ENCODE measurements around the gene SLC16A2.

SLC16A2 gene

GRCh38 chrX:74420196-74421035 is 877 bp upstream of the SLC16A2 start:
- Histone ChIP-seq H3K9me3 (ENCODE audit: control insufficient read depth, insufficient read depth, low read length) (no peaks in the 10 kb centered on the region), H3K4me1 (ENCODE audit: control insufficient read depth, insufficient read depth, low read length) (peaks cover 4% of the 10 kb centered on the region; the same call in 1 of the 2 replicates), H3K27ac (ENCODE audit: low read length) (no peak overlapping the region), H3K36me3 (ENCODE audit: control insufficient read depth, insufficient read depth, low read length) (no peaks in the 10 kb centered on the region), H3K4me3 (ENCODE audit: low read length) (peak overlapping the region; percentile 72; the same call in 1 of the 2 replicates), H3K27me3 (ENCODE audit: control insufficient read depth, insufficient read depth, low read length) (no peaks in the 10 kb centered on the region)
- WGBS (ENCODE audit: insufficient coverage, insufficient read length) = no CpG with 5 or more reads among the region's 54 CpGs
- no peak for DNase-seq (ENCODE audit: low read depth, low spot score)

GRCh38 chrX:74421740-74422352 is 553 bp downstream of the SLC16A2 start:
- Histone ChIP-seq H3K36me3 (ENCODE audit: control insufficient read depth, insufficient read depth, low read length) (no peaks in the 10 kb centered on the region), H3K4me1 (ENCODE audit: control insufficient read depth, insufficient read depth, low read length) (peaks cover 4% of the 10 kb centered on the region; the same call in 1 of the 2 replicates), H3K4me3 (ENCODE audit: low read length) (peak overlapping the region; percentile 72; the same call in 1 of the 2 replicates), H3K27ac (ENCODE audit: low read length) (no peak overlapping the region), H3K27me3 (ENCODE audit: control insufficient read depth, insufficient read depth, low read length) (no peaks in the 10 kb centered on the region), H3K9me3 (ENCODE audit: control insufficient read depth, insufficient read depth, low read length) (no peaks in the 10 kb centered on the region)
- DNase-seq (ENCODE audit: low read depth, low spot score) = no peak
- WGBS (ENCODE audit: insufficient coverage, insufficient read length) = no CpG with 5 or more reads among the region's 46 CpGs

- WGBS (ENCODE audit: insufficient coverage, insufficient read length) = no CpG with 5 or more reads among the region's 44 CpGs
- Histone ChIP-seq H3K36me3 (ENCODE audit: control insufficient read depth, insufficient read depth, low read length) (no peaks in the 10 kb centered on the region), H3K4me3 (ENCODE audit: low read length) (peak overlapping the region; percentile 72; the same call in 1 of the 2 replicates), H3K27me3 (ENCODE audit: control insufficient read depth, insufficient read depth, low read length) (no peaks in the 10 kb centered on the region), H3K27ac (ENCODE audit: low read length) (no peak overlapping the region), H3K4me1 (ENCODE audit: control insufficient read depth, insufficient read depth, low read length) (peaks cover 4% of the 10 kb centered on the region; the same call in 1 of the 2 replicates), H3K9me3 (ENCODE audit: control insufficient read depth, insufficient read depth, low read length) (no peaks in the 10 kb centered on the region)
- no peak for DNase-seq (ENCODE audit: low read depth, low spot score)
These were observed 1.4 kb downstream of the SLC16A2 start for GRCh38 chrX:74422576-74423288.

- no peak for DNase-seq (ENCODE audit: low read depth, low spot score)
- no peaks in the 10 kb centered on the region for H3K27me3 ChIP-seq (ENCODE audit: control insufficient read depth, insufficient read depth, low read length)
- no peak overlapping the region for H3K27ac ChIP-seq (ENCODE audit: low read length)
- H3K36me3 ChIP-seq (ENCODE audit: control insufficient read depth, insufficient read depth, low read length) = no peaks in the 10 kb centered on the region
- H3K4me1 ChIP-seq (ENCODE audit: control insufficient read depth, insufficient read depth, low read length) = peaks cover 4% of the 10 kb centered on the region; the same call in 1 of the 2 replicates
- H3K4me3 ChIP-seq (ENCODE audit: low read length) = no peak overlapping the region
- H3K9me3 ChIP-seq (ENCODE audit: control insufficient read depth, insufficient read depth, low read length) = no peaks in the 10 kb centered on the region
- WGBS (ENCODE audit: insufficient coverage, insufficient read length) = no CpG with 5 or more reads among the region's 6 CpGs
These were observed 2.2 kb downstream of the SLC16A2 start for GRCh38 chrX:74423289-74423998.

GRCh38 chrX:74426071-74426470 is 4.8 kb downstream of the SLC16A2 start:
- H3K9me3 ChIP-seq (ENCODE audit: control insufficient read depth, insufficient read depth, low read length) = no peaks in the 10 kb centered on the region
- H3K27me3 ChIP-seq (ENCODE audit: control insufficient read depth, insufficient read depth, low read length) = no peaks in the 10 kb centered on the region
- peaks cover 4% of the 10 kb centered on the region; the same call in 1 of the 2 replicates for H3K4me1 ChIP-seq (ENCODE audit: control insufficient read depth, insufficient read depth, low read length)
- WGBS (ENCODE audit: insufficient coverage, insufficient read length) = no CpG with 5 or more reads among the region's 2 CpGs
- H3K27ac ChIP-seq (ENCODE audit: low read length) = no peak overlapping the region
- H3K4me3 ChIP-seq (ENCODE audit: low read length) = no peak overlapping the region
- no peak for DNase-seq (ENCODE audit: low read depth, low spot score)
- H3K36me3 ChIP-seq (ENCODE audit: control insufficient read depth, insufficient read depth, low read length) = no peaks in the 10 kb centered on the region

- H3K27me3 ChIP-seq (ENCODE audit: control insufficient read depth, insufficient read depth, low read length) = no peaks in the 10 kb centered on the region
- no CpG with 5 or more reads among the region's 2 CpGs for WGBS (ENCODE audit: insufficient coverage, insufficient read length)
- no peak overlapping the region for H3K27ac ChIP-seq (ENCODE audit: low read length)
- no peak overlapping the region for H3K4me3 ChIP-seq (ENCODE audit: low read length)
- H3K9me3 ChIP-seq (ENCODE audit: control insufficient read depth, insufficient read depth, low read length) = no peaks in the 10 kb centered on the region
- H3K36me3 ChIP-seq (ENCODE audit: control insufficient read depth, insufficient read depth, low read length) = no peaks in the 10 kb centered on the region
- DNase-seq (ENCODE audit: low read depth, low spot score) = no peak
- H3K4me1 ChIP-seq (ENCODE audit: control insufficient read depth, insufficient read depth, low read length) = peaks cover 4% of the 10 kb centered on the region; the same call in 1 of the 2 replicates
These were observed 5.3 kb downstream of the SLC16A2 start for GRCh38 chrX:74426615-74427014.

- no peak for DNase-seq (ENCODE audit: low read depth, low spot score)
- no CpG with 5 or more reads among the region's 2 CpGs for WGBS (ENCODE audit: insufficient coverage, insufficient read length)
These were observed 10.5 kb downstream of the SLC16A2 start for GRCh38 chrX:74431797-74432196.

GRCh38 chrX:74434336-74434735 is 13.0 kb downstream of the SLC16A2 start:
- Histone ChIP-seq H3K4me1 (ENCODE audit: control insufficient read depth, insufficient read depth, low read length) (no peaks in the 10 kb centered on the region), H3K4me3 (ENCODE audit: low read length) (no peak overlapping the region), H3K27ac (ENCODE audit: low read length) (no peak overlapping the region), H3K9me3 (ENCODE audit: control insufficient read depth, insufficient read depth, low read length) (no peaks in the 10 kb centered on the region), H3K36me3 (ENCODE audit: control insufficient read depth, insufficient read depth, low read length) (no peaks in the 10 kb centered on the region), H3K27me3 (ENCODE audit: control insufficient read depth, insufficient read depth, low read length) (no peaks in the 10 kb centered on the region)
- no CpG with 5 or more reads among the region's 1 CpG for WGBS (ENCODE audit: insufficient coverage, insufficient read length)
- DNase-seq (ENCODE audit: low read depth, low spot score) = no peak

More at GRCh38 chrX:74431797-74432196, 10.5 kb downstream of the SLC16A2 start:
- no peak overlapping the region for H3K4me3 ChIP-seq (ENCODE audit: low read length)
- no peaks in the 10 kb centered on the region for H3K9me3 ChIP-seq (ENCODE audit: control insufficient read depth, insufficient read depth, low read length)
- no peaks in the 10 kb centered on the region for H3K36me3 ChIP-seq (ENCODE audit: control insufficient read depth, insufficient read depth, low read length)
- H3K27ac ChIP-seq (ENCODE audit: low read length) = no peak overlapping the region
- H3K4me1 ChIP-seq (ENCODE audit: control insufficient read depth, insufficient read depth, low read length) = no peaks in the 10 kb centered on the region
- no peaks in the 10 kb centered on the region for H3K27me3 ChIP-seq (ENCODE audit: control insufficient read depth, insufficient read depth, low read length)

- Histone ChIP-seq H3K27me3 (ENCODE audit: control insufficient read depth, insufficient read depth, low read length) (no peaks in the 10 kb centered on the region), H3K27ac (ENCODE audit: low read length) (no peak overlapping the region)
- WGBS (ENCODE audit: insufficient coverage, insufficient read length) = no CpG with 5 or more reads among the region's 2 CpGs
These were observed 16.2 kb downstream of the SLC16A2 start for GRCh38 chrX:74437530-74437929.

GRCh38 chrX:74438764-74439163 is 17.5 kb downstream of the SLC16A2 start:
- Histone ChIP-seq H3K27ac (ENCODE audit: low read length) (no peak overlapping the region), H3K9me3 (ENCODE audit: control insufficient read depth, insufficient read depth, low read length) (no peaks in the 10 kb centered on the region), H3K4me1 (ENCODE audit: control insufficient read depth, insufficient read depth, low read length) (no peaks in the 10 kb centered on the region), H3K36me3 (ENCODE audit: control insufficient read depth, insufficient read depth, low read length) (no peaks in the 10 kb centered on the region), H3K27me3 (ENCODE audit: control insufficient read depth, insufficient read depth, low read length) (no peaks in the 10 kb centered on the region), H3K4me3 (ENCODE audit: low read length) (no peak overlapping the region)
- WGBS (ENCODE audit: insufficient coverage, insufficient read length) = no CpG with 5 or more reads among the region's 3 CpGs
- no peak for DNase-seq (ENCODE audit: low read depth, low spot score)

More at GRCh38 chrX:74437530-74437929, 16.2 kb downstream of the SLC16A2 start:
- DNase-seq (ENCODE audit: low read depth, low spot score) = no peak
- Histone ChIP-seq H3K4me1 (ENCODE audit: control insufficient read depth, insufficient read depth, low read length) (no peaks in the 10 kb centered on the region), H3K36me3 (ENCODE audit: control insufficient read depth, insufficient read depth, low read length) (no peaks in the 10 kb centered on the region), H3K4me3 (ENCODE audit: low read length) (no peak overlapping the region), H3K9me3 (ENCODE audit: control insufficient read depth, insufficient read depth, low read length) (no peaks in the 10 kb centered on the region)

Measured in iPS DF 6.9 (cell line).